ENCODE measurements around the gene KRT86. TPM values are rescaled to one million over a fixed set of nuclear protein-coding genes. Genes with fewer than 3 reads are reported as not detected.

KRT86 gene
- total and polyA plus RNA-seq, 2 of the 8 experiments (the other 6 are each of a cell fraction or from before 2014, with no cell fraction given): 0.12 TPM; not detected in 1

- Histone ChIP-seq H3K4me1 (replicated peaks in 1 of 4; ENCODE audit: control insufficient read depth in 3 of 4, insufficient read depth in 4 of 4, low read length in 3 of 4) (no peaks in the 10 kb centered on the region), H2BK5ac (ENCODE audit: low read depth, low read length) (no peak overlapping the region), H3K79me1 (ENCODE audit: low read depth, low read length) (no peaks in the 10 kb centered on the region), H2BK15ac (ENCODE audit: low read length) (no peak overlapping the region), H4K91ac (replicated peaks; ENCODE audit: insufficient read length, low read length) (no peak overlapping the region), H4K5ac (ENCODE audit: insufficient read length, low read depth, low read length) (no peak overlapping the region), H2AFZ (ENCODE audit: low read length) (no peak overlapping the region), H3K9ac (replicated peaks in 1 of 4; ENCODE audit: extremely low read depth in 1 of 4, low read depth in 3 of 4, low read length in 3 of 4) (no peak overlapping the region), H3K27me3 (replicated peaks in 1 of 4; ENCODE audit: control insufficient read depth in 3 of 4, extremely low read depth in 1 of 4, insufficient read depth in 3 of 4, low read length in 3 of 4) (no peaks in the 10 kb centered on the region), H3K27ac (ENCODE audit: low read depth, low read length) (no peak overlapping the region), H3K23me2 (ENCODE audit: low read depth, low read length) (no peaks in the 10 kb centered on the region), H3K14ac (ENCODE audit: insufficient read length) (no peak overlapping the region), H3K36me3 (ENCODE audit: control insufficient read depth in 2 of 4, insufficient read depth in 4 of 4, low read length in 3 of 4) (no peaks in the 10 kb centered on the region), H2BK12ac (ENCODE audit: low read depth, low read length) (no peak overlapping the region), H2BK120ac (replicated peaks; ENCODE audit: low read depth, low read length) (no peak overlapping the region), H3K79me2 (ENCODE audit: control insufficient read depth in 1 of 2, insufficient read depth in 2 of 2, low read length in 2 of 2) (no peaks in the 10 kb centered on the region), H3K18ac (ENCODE audit: extremely low read depth, low read length) (no peak overlapping the region), H3K56ac (replicated peaks; ENCODE audit: insufficient read length, low read depth, low read length) (no peak overlapping the region), H3K4ac (replicated peaks; ENCODE audit: insufficient read length, low read depth, low read length) (no peak overlapping the region), H3K4me2 (ENCODE audit: insufficient read depth in 1 of 2, low read depth in 2 of 2, low read length in 2 of 2) (no peak overlapping the region), H3K23ac (ENCODE audit: insufficient read length) (no peak overlapping the region), H3K9me3 (ENCODE audit: insufficient read depth in 2 of 2, low read depth in 1 of 2, low read length in 1 of 2) (no peaks in the 10 kb centered on the region), H4K8ac (ENCODE audit: extremely low read depth, insufficient read depth, low read length) (no peak overlapping the region), H3K4me3 (ENCODE audit: extremely low read depth in 1 of 4, insufficient read depth in 2 of 4, low read depth in 3 of 4, low read length in 4 of 4) (no peak overlapping the region), H2AK5ac (ENCODE audit: low read depth, low read length) (no peak overlapping the region), H4K20me1 (replicated peaks in 1 of 2; ENCODE audit: control insufficient read depth in 1 of 2, insufficient read depth in 2 of 2, low read length in 2 of 2) (no peaks in the 10 kb centered on the region), H2BK20ac (ENCODE audit: low read length) (no peak overlapping the region)
- POLR2A ChIA-PET (ENCODE audit: partially characterized antibody): interaction anchor here (1.0 kb wide), 1 partner anchor 44 kb away, joined by 3 read pairs; no protein-coding TSS in a partner anchor
- 88% methylated on average over 1 of the region's 1 CpG; no CpG with 5 or more reads in 1 of the 2 experiments for WGBS, 2 experiments (ENCODE audit: extremely low coverage in 1 of 2, insufficient coverage in 1 of 2, insufficient read length in 1 of 2, insufficient replicate concordance in 2 of 2, low coverage in 1 of 2, low lambda C conversion rate in 2 of 2, missing lambda C conversion rate in 1 of 2)
- no peak for DNase-seq (ENCODE audit: low read depth in 1 of 2, low spot score in 2 of 2)
- TF ChIP-seq CHD1 (IDR thresholded peaks at IDR 0.05; ENCODE audit: low read depth, low read length): no peak
- TF ChIP-seq RXRA (IDR thresholded peaks at IDR 0.05; ENCODE audit: insufficient read depth, low read depth, low read length): no peak
- no peak for TF ChIP-seq HDAC6 (IDR thresholded peaks at IDR 0.05; ENCODE audit: low read depth, low read length)
- TF ChIP-seq SAP30 (IDR thresholded peaks at IDR 0.05; ENCODE audit: insufficient read depth, insufficient replicate concordance, low read length): no peak
- TF ChIP-seq TCF12 (IDR thresholded peaks at IDR 0.05; ENCODE audit: low read depth, low read length): no peak
- TF ChIP-seq JUN (IDR thresholded peaks at IDR 0.05; ENCODE audit: low read depth, low read length): no peak
- TF ChIP-seq MAX (IDR thresholded peaks at IDR 0.05): no peak
- no peak for TF ChIP-seq POLR2AphosphoS5 (IDR thresholded peaks at IDR 0.05; ENCODE audit: low read depth, low read length)
- TF ChIP-seq PHF8 (conservative IDR thresholded peaks at IDR 0.05; ENCODE audit: low read depth, low read length): no peak
- no peak for FAIRE-seq
- CTCF ChIA-PET (ENCODE audit: partially characterized antibody): interaction anchor here (1.5 to 19.8 kb wide), 4 partner anchors 12 to 110 kb away, joined by 3 to 353 read pairs (median 5); no protein-coding TSS in a partner anchor
These were observed 48.6 kb downstream of the KRT86 start for GRCh38 chr12:52323001-52323400.
